BLaER1 (cell line): ENCODE results near the gene BORCS5.
"Not testable (repeated sequence)": the region's sequence is repeated elsewhere in the genome, so short reads cannot be mapped to it uniquely, and the experiment has no call there.

ENCODE experiments used
- H3K27ac ChIP-seq: shearing (Covaris generic); formaldehyde crosslinking; 2 replicates; pipeline ENCODE4 v1.8.1; 2022
- H3K27me3 ChIP-seq: shearing (Covaris generic); formaldehyde crosslinking; 2 replicates; pipeline ENCODE4 v1.8.1; 2022
- H3K36me3 ChIP-seq: shearing (Covaris generic); formaldehyde crosslinking; 2 replicates; pipeline ENCODE4 v1.8.1; 2022
- H3K4me1 ChIP-seq: shearing (Covaris generic); formaldehyde crosslinking; 2 replicates; pipeline ENCODE4 v1.8.1; 2022
- H3K4me2 ChIP-seq: shearing (Covaris generic); formaldehyde crosslinking; 2 replicates; pipeline ENCODE4 v1.8.1; 2022
- H3K4me3 ChIP-seq: shearing (Covaris generic); formaldehyde crosslinking; 2 replicates; pipeline ENCODE4 v1.8.1; 2022
- H3K9ac ChIP-seq: shearing (Covaris generic); formaldehyde crosslinking; 2 replicates; pipeline ENCODE4 v1.8.1; 2022
- H3K9me3 ChIP-seq: shearing (Covaris generic); formaldehyde crosslinking; 2 replicates; pipeline ENCODE4 v1.8.1; 2022
- H4K20me1 ChIP-seq: shearing (Covaris generic); formaldehyde crosslinking; 2 replicates; pipeline ENCODE4 v1.8.1; 2022
- Cebpa-rat ChIP-seq: shearing (Covaris generic); IDR thresholded peaks from 2 replicates; pipeline ENCODE4 v1.8.1; 2022

BORCS5 gene

GRCh38 chr12:12467688-12468261 is 110.9 kb downstream of the BORCS5 start:
- TF ChIP-seq Cebpa-rat = no peak
- Histone ChIP-seq H3K27ac (peak overlapping the region; percentile 57; the same call in 1 of the 2 replicates), H3K4me2 (peak overlapping the region; percentile 47), H3K9me3 (peaks cover 31% of the 10 kb centered on the region), H3K27me3 (no peaks in the 10 kb centered on the region), H3K4me3 (no peak overlapping the region; the same call in 1 of the 2 replicates), H3K36me3 (peaks cover 38% of the 10 kb centered on the region), H3K9ac (no peak overlapping the region), H4K20me1 (no peaks in the 10 kb centered on the region), H3K4me1 (peaks cover 46% of the 10 kb centered on the region)

GRCh38 chr12:12468575-12468974 is 111.7 kb downstream of the BORCS5 start:
- Histone ChIP-seq H3K4me1 (peaks cover 46% of the 10 kb centered on the region), H4K20me1 (no peaks in the 10 kb centered on the region)

GRCh38 chr12:12469386-12469785 is 112.5 kb downstream of the BORCS5 start:
- no peak for TF ChIP-seq Cebpa-rat
- no peaks in the 10 kb centered on the region for H4K20me1 ChIP-seq
- H3K4me3 ChIP-seq = no peak overlapping the region
- no peak overlapping the region for H3K4me2 ChIP-seq
- no peak overlapping the region for H3K9ac ChIP-seq
- no peaks in the 10 kb centered on the region for H3K27me3 ChIP-seq
- peaks cover 38% of the 10 kb centered on the region for H3K36me3 ChIP-seq
- no peak overlapping the region for H3K27ac ChIP-seq
- H3K9me3 ChIP-seq = peaks cover 31% of the 10 kb centered on the region
- peaks cover 46% of the 10 kb centered on the region for H3K4me1 ChIP-seq

More at GRCh38 chr12:12468575-12468974, 111.7 kb downstream of the BORCS5 start:
- Histone ChIP-seq H3K4me2 (peak overlapping the region; percentile 47), H3K36me3 (peaks cover 38% of the 10 kb centered on the region), H3K9ac (no peak overlapping the region), H3K9me3 (peaks cover 31% of the 10 kb centered on the region), H3K4me3 (no peak overlapping the region), H3K27ac (no peak overlapping the region), H3K27me3 (no peaks in the 10 kb centered on the region)
- no peak for TF ChIP-seq Cebpa-rat

GRCh38 chr12:12470751-12471306 is 114.0 kb downstream of the BORCS5 start:
- peak overlapping the region; percentile 42 for H3K27ac ChIP-seq
- H3K4me3 ChIP-seq = peak overlapping the region; percentile 0; the same call in 1 of the 2 replicates
- H3K4me1 ChIP-seq = peaks cover 46% of the 10 kb centered on the region
- H4K20me1 ChIP-seq = no peaks in the 10 kb centered on the region
- peak overlapping the region; percentile 53 for H3K4me2 ChIP-seq
- no peak overlapping the region for H3K9ac ChIP-seq
- TF ChIP-seq Cebpa-rat = no peak
- no peaks in the 10 kb centered on the region for H3K27me3 ChIP-seq
- peaks cover 40% of the 10 kb centered on the region for H3K36me3 ChIP-seq
- peaks cover 31% of the 10 kb centered on the region for H3K9me3 ChIP-seq

- Histone ChIP-seq H3K36me3 (peaks cover 54% of the 10 kb centered on the region), H3K9me3 (peaks cover 31% of the 10 kb centered on the region), H3K4me1 (peaks cover 38% of the 10 kb centered on the region)
- H3K27me3 ChIP-seq, H3K9ac ChIP-seq, H3K4me2 ChIP-seq, H4K20me1 ChIP-seq, H3K27ac ChIP-seq, H3K4me3 ChIP-seq: not testable (repeated sequence)
Measured at GRCh38 chr12:12471982-12472961, 115.4 kb downstream of the BORCS5 start.

GRCh38 chr12:12473223-12473622 is 116.3 kb downstream of the BORCS5 start:
- Histone ChIP-seq H4K20me1 (no peaks in the 10 kb centered on the region), H3K4me1 (peaks cover 28% of the 10 kb centered on the region), H3K27me3 (no peaks in the 10 kb centered on the region), H3K4me3 (no peak overlapping the region), H3K9ac (no peak overlapping the region), H3K36me3 (peaks cover 60% of the 10 kb centered on the region), H3K9me3 (peaks cover 27% of the 10 kb centered on the region), H3K4me2 (no peak overlapping the region), H3K27ac (no peak overlapping the region)
- TF ChIP-seq Cebpa-rat = no peak

GRCh38 chr12:12474471-12474928 is 117.6 kb downstream of the BORCS5 start:
- Histone ChIP-seq H3K9me3 (peaks cover 17% of the 10 kb centered on the region), H3K9ac (no peak overlapping the region), H4K20me1 (no peaks in the 10 kb centered on the region), H3K36me3 (peaks cover 59% of the 10 kb centered on the region), H3K27ac (no peak overlapping the region), H3K4me2 (no peak overlapping the region), H3K4me1 (peaks cover 19% of the 10 kb centered on the region), H3K4me3 (no peak overlapping the region), H3K27me3 (no peaks in the 10 kb centered on the region)
- TF ChIP-seq Cebpa-rat = no peak

- TF ChIP-seq Cebpa-rat = no peak
- H3K4me1 ChIP-seq = peaks cover 17% of the 10 kb centered on the region
- H3K36me3 ChIP-seq = peaks cover 59% of the 10 kb centered on the region
- no peak overlapping the region for H3K4me3 ChIP-seq
- H4K20me1 ChIP-seq = no peaks in the 10 kb centered on the region
- H3K9ac ChIP-seq = no peak overlapping the region
- no peak overlapping the region for H3K27ac ChIP-seq
- no peaks in the 10 kb centered on the region for H3K27me3 ChIP-seq
- no peak overlapping the region for H3K4me2 ChIP-seq
- peaks cover 11% of the 10 kb centered on the region for H3K9me3 ChIP-seq
Measured at GRCh38 chr12:12474931-12475795, 118.3 kb downstream of the BORCS5 start.

- peaks cover 57% of the 10 kb centered on the region for H3K36me3 ChIP-seq
- no peaks in the 10 kb centered on the region for H3K27me3 ChIP-seq
- no peak overlapping the region for H3K9ac ChIP-seq
- H3K4me1 ChIP-seq = peaks cover 6% of the 10 kb centered on the region; the same call in 1 of the 2 replicates
- H3K27ac ChIP-seq = no peak overlapping the region
- H3K4me3 ChIP-seq = no peak overlapping the region
- no peaks in the 10 kb centered on the region for H4K20me1 ChIP-seq
- no peak for TF ChIP-seq Cebpa-rat
- H3K4me2 ChIP-seq = no peak overlapping the region
- peaks cover 4% of the 10 kb centered on the region; the same call in 1 of the 2 replicates for H3K9me3 ChIP-seq
Measured at GRCh38 chr12:12476857-12477531, 120.1 kb downstream of the BORCS5 start.
